Activated CD4-positive, alpha-beta T cell treated with anti-CD3 and anti-CD28 coated beads for 36 hours (primary cell): ENCODE results near the gene DOCK11. TPM values are rescaled to one million over a fixed set of nuclear protein-coding genes. Genes with fewer than 3 reads are reported as not detected.
"Not testable (repeated sequence)": the region's sequence is repeated elsewhere in the genome, so short reads cannot be mapped to it uniquely, and the experiment has no call there.

Experiments used
- ATAC-seq: fragments of 200-7000 bp; cut with Tn5 transposase; one replicate; pipeline ENCODE4 v1.10.0; 2021; ENCODE audit warnings: mild to moderate bottlenecking, moderate library complexity
- CTCF ChIA-PET: fragments of 350-600 bp; sonication (Branson Sonifier 250); formaldehyde crosslinking; loops from one replicate; lab custom pipeline; 2021; ENCODE audit warnings: antibody characterized with exemption; lab: Charles Lee
- POLR2A ChIA-PET: fragments of 350-600 bp; sonication (Branson Sonifier 250); formaldehyde crosslinking; loops from one replicate; lab custom pipeline; 2021; ENCODE audit warnings: antibody characterized with exemption, inconsistent platforms; lab: Charles Lee
- DNase-seq: peaks from one replicate; pipeline ENCODE4 v3.0.0-alpha.2; 2020
- H3K27ac Mint-ChIP-seq: one replicate; pipeline ENCODE4 v1.8.0; 2021; ENCODE audit warnings: mixed read lengths
- H3K27me3 Mint-ChIP-seq: one replicate; pipeline ENCODE4 v1.8.0; 2021; ENCODE audit warnings: mixed read lengths
- H3K36me3 Mint-ChIP-seq: one replicate; pipeline ENCODE4 v1.8.0; 2021; ENCODE audit warnings: low read depth, mixed read lengths
- H3K4me1 Mint-ChIP-seq: one replicate; pipeline ENCODE4 v1.8.0; 2021; ENCODE audit warnings: mixed read lengths
- H3K4me3 Mint-ChIP-seq: one replicate; pipeline ENCODE4 v1.8.0; 2021; ENCODE audit warnings: mild to moderate bottlenecking, moderate library complexity, mixed read lengths
- H3K9me3 Mint-ChIP-seq: one replicate; pipeline ENCODE4 v1.8.0; 2021; ENCODE audit warnings: low read depth, mixed read lengths
- intact Hi-C, 2 experiments: fragments of 100-400 bp; cut with DNase I in 1 of 2; cut with micrococcal nuclease in 1 of 2; formaldehyde crosslinking; loops; one replicate each; pipeline versions ENCODE4 v1.14.2 to v1.15.1; 2022 to 2024; cut with DNase I, micrococcal nuclease
- total RNA-seq, 2 experiments: library from RNA; stranded (reverse); gene quantifications; one replicate each; pipeline ENCODE4 v1.2.3, GENCODE V29; 2021

DOCK11 gene
- total RNA-seq, 2 experiments from 2014 or later: 37.2 to 47.3 TPM

GRCh38 chrX:118698516-118699170 lies 203.0 kb downstream of the DOCK11 start:
- no peaks in the 10 kb centered on the region for H3K9me3 Mint-ChIP-seq
- no peaks in the 10 kb centered on the region for H3K27me3 Mint-ChIP-seq
- no peaks in the 10 kb centered on the region for H3K4me1 Mint-ChIP-seq
- no peak for ATAC-seq
- ChIA-PET POLR2A (no interaction called here), CTCF (no interaction called here)
- H3K27ac Mint-ChIP-seq: no peak overlapping the region
- intact Hi-C loops: no loop called here
- no peak for DNase-seq
- H3K36me3 Mint-ChIP-seq: no peaks in the 10 kb centered on the region
- no peak overlapping the region for H3K4me3 Mint-ChIP-seq

DNA sequence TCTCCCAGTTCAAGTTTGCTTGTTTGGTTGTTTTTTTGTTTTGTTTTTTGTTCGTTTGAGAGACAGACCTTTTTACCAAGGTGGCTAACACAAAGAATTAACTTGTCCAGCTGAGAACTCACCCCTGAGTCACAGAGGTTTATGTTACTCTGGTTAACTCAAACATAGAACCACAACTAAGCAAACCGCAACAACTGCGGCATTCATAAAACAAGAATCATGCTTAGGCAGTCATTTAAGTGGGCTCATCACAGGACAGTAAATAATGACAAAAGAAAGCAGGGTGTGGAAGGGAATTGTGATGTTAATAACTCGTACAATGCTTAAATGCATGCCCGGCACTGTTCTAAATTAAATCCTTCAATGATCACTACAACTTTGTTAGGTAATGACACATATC lies 207.1 kb downstream of the DOCK11 start:
- intact Hi-C loops: no loop called here
- Mint-ChIP-seq H3K27ac (no peak overlapping the region), H3K4me3 (no peak overlapping the region), H3K27me3 (no peaks in the 10 kb centered on the region), H3K4me1 (no peaks in the 10 kb centered on the region), H3K9me3 (no peaks in the 10 kb centered on the region), H3K36me3 (no peaks in the 10 kb centered on the region)
- ATAC-seq (no peak), DNase-seq (no peak)
- ChIA-PET POLR2A (no interaction called here), CTCF (no interaction called here)

GRCh38 chrX:118706681-118707080 lies 211.1 kb downstream of the DOCK11 start:
- no peak for DNase-seq
- H3K9me3 Mint-ChIP-seq: no peaks in the 10 kb centered on the region
- H3K27ac Mint-ChIP-seq: no peak overlapping the region
- no peaks in the 10 kb centered on the region for H3K27me3 Mint-ChIP-seq
- intact Hi-C loops: no loop called here
- ChIA-PET CTCF (interaction anchor here (0.6 kb wide), 1 partner anchor 17 kb away, joined by 3 read pairs; no protein-coding TSS in a partner anchor), POLR2A (no interaction called here)
- no peak for ATAC-seq
- H3K4me3 Mint-ChIP-seq: no peak overlapping the region
- no peaks in the 10 kb centered on the region for H3K36me3 Mint-ChIP-seq
- H3K4me1 Mint-ChIP-seq: peaks cover 4% of the 10 kb centered on the region

GRCh38 chrX:118714521-118714920 lies 218.9 kb downstream of the DOCK11 start:
- no peak overlapping the region for H3K27ac Mint-ChIP-seq
- H3K36me3 Mint-ChIP-seq: no peaks in the 10 kb centered on the region
- H3K4me3 Mint-ChIP-seq: no peak overlapping the region
- ATAC-seq (no peak), DNase-seq (no peak)
- CTCF ChIA-PET: no interaction called here
- H3K9me3 Mint-ChIP-seq: no peaks in the 10 kb centered on the region
- intact Hi-C loops: no loop called here
- no peaks in the 10 kb centered on the region for H3K4me1 Mint-ChIP-seq
- POLR2A ChIA-PET: no interaction called here
- no peaks in the 10 kb centered on the region for H3K27me3 Mint-ChIP-seq

GRCh38 chrX:118715917-118716316 lies 220.3 kb downstream of the DOCK11 start:
- DNase-seq, ATAC-seq, intact Hi-C loops, H3K4me1 Mint-ChIP-seq, H3K36me3 Mint-ChIP-seq, H3K9me3 Mint-ChIP-seq, H3K27ac Mint-ChIP-seq, CTCF ChIA-PET, H3K4me3 Mint-ChIP-seq, POLR2A ChIA-PET, H3K27me3 Mint-ChIP-seq: not testable (repeated sequence)

DNA sequence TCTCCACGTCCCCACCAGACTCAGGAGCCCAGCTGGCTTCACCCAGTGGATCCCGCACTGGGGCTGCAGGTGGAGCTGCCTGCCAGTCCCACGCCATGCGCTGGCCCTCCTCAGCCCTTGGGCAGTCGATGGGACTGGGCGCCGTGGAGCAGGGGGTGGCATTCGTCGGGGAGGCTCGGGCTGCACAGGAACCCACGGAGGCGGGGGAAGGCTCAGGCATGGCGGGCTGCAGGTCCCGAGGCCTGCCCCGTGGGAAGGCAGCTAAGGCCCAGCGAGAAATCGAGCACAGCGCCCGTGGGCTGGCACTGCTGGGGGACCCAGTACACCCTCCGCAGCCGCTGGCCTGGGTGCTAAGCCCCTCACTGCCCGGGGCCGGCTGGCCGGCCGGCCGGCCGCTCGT lies 221.2 kb downstream of the DOCK11 start:
- H3K36me3 Mint-ChIP-seq, ATAC-seq, H3K4me1 Mint-ChIP-seq, H3K27ac Mint-ChIP-seq, POLR2A ChIA-PET, intact Hi-C loops, H3K9me3 Mint-ChIP-seq, H3K27me3 Mint-ChIP-seq, H3K4me3 Mint-ChIP-seq, DNase-seq: not testable (repeated sequence)
- CTCF ChIA-PET: interaction anchor here (0.6 kb wide), 1 partner anchor 11 kb away, joined by 3 read pairs; no protein-coding TSS in a partner anchor

- ChIA-PET CTCF (no interaction called here), POLR2A (interaction anchor here (0.6 kb wide), 1 partner anchor 13 kb away, joined by 3 read pairs; no protein-coding TSS in a partner anchor)
- intact Hi-C loops: no loop called here
- DNase-seq: no peak
- H3K4me3 Mint-ChIP-seq: no peak overlapping the region
- no peak for ATAC-seq
- H3K9me3 Mint-ChIP-seq: no peaks in the 10 kb centered on the region
- no peaks in the 10 kb centered on the region for H3K36me3 Mint-ChIP-seq
- H3K4me1 Mint-ChIP-seq: no peaks in the 10 kb centered on the region
- no peaks in the 10 kb centered on the region for H3K27me3 Mint-ChIP-seq
- H3K27ac Mint-ChIP-seq: no peak overlapping the region
Observed at GRCh38 chrX:118717678-118718391, 222.2 kb downstream of the DOCK11 start.

DNA sequence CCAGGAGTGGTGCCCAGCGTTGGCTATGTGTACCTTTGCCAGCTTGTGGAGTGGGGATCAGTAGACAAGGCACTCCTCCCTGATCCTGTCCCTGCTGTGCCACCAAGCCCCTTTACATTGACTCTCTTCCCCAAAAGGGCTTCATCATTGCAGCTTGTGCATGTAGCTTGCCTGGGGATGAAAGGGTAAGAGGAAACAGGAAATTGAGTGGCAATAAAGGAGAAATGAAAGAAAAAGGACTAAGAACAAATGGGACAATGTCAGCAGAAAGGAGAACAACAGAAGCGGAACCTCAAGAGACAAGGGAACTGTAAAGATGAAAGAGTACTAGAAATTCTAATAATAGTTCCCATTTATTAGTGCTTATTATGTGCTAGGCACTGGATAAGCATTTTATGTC lies 223.1 kb downstream of the DOCK11 start:
- Mint-ChIP-seq H3K27ac (no peak overlapping the region), H3K4me3 (no peak overlapping the region), H3K36me3 (no peaks in the 10 kb centered on the region), H3K9me3 (no peaks in the 10 kb centered on the region), H3K27me3 (no peaks in the 10 kb centered on the region), H3K4me1 (no peaks in the 10 kb centered on the region)
- ChIA-PET CTCF (no interaction called here), POLR2A (no interaction called here)
- intact Hi-C loops: no loop called here
- ATAC-seq (no peak), DNase-seq (no peak)

- Mint-ChIP-seq H3K4me1 (peaks cover 3% of the 10 kb centered on the region), H3K4me3 (no peak overlapping the region), H3K9me3 (no peaks in the 10 kb centered on the region), H3K36me3 (no peaks in the 10 kb centered on the region), H3K27me3 (peaks cover 3% of the 10 kb centered on the region), H3K27ac (no peak overlapping the region)
- CTCF ChIA-PET: no interaction called here
- no peak for ATAC-seq
- POLR2A ChIA-PET: no interaction called here
- DNase-seq: no peak
- intact Hi-C loops: no loop called here
Observed at GRCh38 chrX:118720058-118720707, 224.6 kb downstream of the DOCK11 start.

GRCh38 chrX:118723376-118723775 lies 227.8 kb downstream of the DOCK11 start:
- Mint-ChIP-seq H3K27ac (no peak overlapping the region), H3K36me3 (no peaks in the 10 kb centered on the region), H3K4me1 (peaks cover 5% of the 10 kb centered on the region), H3K9me3 (no peaks in the 10 kb centered on the region), H3K4me3 (no peak overlapping the region), H3K27me3 (peaks cover 9% of the 10 kb centered on the region)
- DNase-seq (no peak), ATAC-seq (no peak)
- CTCF ChIA-PET: no interaction called here
- intact Hi-C loops: no loop called here
- POLR2A ChIA-PET: no interaction called here

DNA sequence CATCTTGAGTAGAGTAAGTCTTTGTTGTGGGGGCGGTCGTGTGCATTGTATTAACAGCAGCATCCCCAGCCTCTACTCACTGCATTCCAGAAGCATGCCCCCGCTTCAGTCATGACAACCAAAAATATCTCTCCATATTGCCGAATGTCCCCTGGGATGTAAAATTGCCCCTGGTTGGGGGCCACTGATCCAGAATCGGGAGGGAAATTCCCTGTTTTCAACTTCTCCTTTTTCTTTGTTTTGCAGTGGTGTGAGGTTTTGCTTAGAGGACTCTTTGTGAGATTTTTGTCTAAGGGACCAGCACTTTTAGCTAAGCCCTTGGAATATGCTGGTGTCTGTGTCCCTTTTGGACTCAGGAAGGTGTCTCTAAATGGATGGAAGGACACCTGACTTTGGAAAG lies 228.8 kb downstream of the DOCK11 start:
- H3K4me3 Mint-ChIP-seq: no peak overlapping the region
- CTCF ChIA-PET: no interaction called here

DNA sequence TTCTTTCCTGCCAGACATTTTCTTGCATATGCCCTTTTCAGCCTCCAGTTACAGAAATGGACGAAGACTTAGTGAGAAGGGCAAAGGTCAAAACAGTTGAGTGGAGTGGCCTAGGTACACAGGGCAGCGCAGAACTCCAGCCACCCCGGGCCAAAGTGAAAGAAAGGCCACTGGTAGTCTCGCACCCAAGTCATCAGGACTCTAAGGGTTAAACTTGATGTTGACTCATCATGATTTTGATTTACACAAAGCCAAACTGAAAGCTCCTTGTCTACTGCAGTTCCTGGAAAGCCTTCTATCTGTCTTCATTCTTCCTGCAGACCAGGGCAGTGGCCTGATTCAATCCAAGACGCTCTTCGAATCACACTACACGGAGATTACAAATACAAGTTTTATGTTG lies 229.2 kb downstream of the DOCK11 start:
- no peak overlapping the region for H3K27ac Mint-ChIP-seq
- ChIA-PET POLR2A (no interaction called here), CTCF (no interaction called here)

More for the DNA sequence above, 228.8 kb downstream of the DOCK11 start:
- H3K36me3 Mint-ChIP-seq: no peaks in the 10 kb centered on the region
- H3K27me3 Mint-ChIP-seq: peaks cover 14% of the 10 kb centered on the region
- no peak overlapping the region for H3K27ac Mint-ChIP-seq
- DNase-seq (no peak), ATAC-seq (no peak)
- POLR2A ChIA-PET: no interaction called here
- H3K9me3 Mint-ChIP-seq: no peaks in the 10 kb centered on the region
- H3K4me1 Mint-ChIP-seq: peaks cover 5% of the 10 kb centered on the region
- intact Hi-C loops: no loop called here

More for the DNA sequence above, 229.2 kb downstream of the DOCK11 start:
- Mint-ChIP-seq H3K36me3 (no peaks in the 10 kb centered on the region), H3K9me3 (no peaks in the 10 kb centered on the region), H3K27me3 (peaks cover 14% of the 10 kb centered on the region), H3K4me1 (peaks cover 5% of the 10 kb centered on the region), H3K4me3 (no peak overlapping the region)
- intact Hi-C loops: no loop called here
- ATAC-seq (no peak), DNase-seq (no peak)
